Progenitor cell of endocrine pancreas (in vitro differentiated cells): ENCODE results near the gene NDUFA3. TPM values are rescaled to one million over a fixed set of nuclear protein-coding genes. Genes with fewer than 3 reads are reported as not detected.

Experiments
- DNase-seq: peaks from one replicate; pipeline ENCODE4 v3.0.0; 2021; ENCODE audit warnings: low spot score; ENCODE audit not compliant: unreplicated experiment
- H3K27ac Mint-ChIP-seq: 2 replicates; pipeline ENCODE4 v1.8.0; 2021; ENCODE audit warnings: mild to moderate bottlenecking, moderate library complexity, mixed read lengths
- H3K27me3 Mint-ChIP-seq: 2 replicates; pipeline ENCODE4 v1.8.0; 2021; ENCODE audit warnings: mixed read lengths
- H3K36me3 Mint-ChIP-seq: 2 replicates; pipeline ENCODE4 v1.8.0; 2022; ENCODE audit warnings: mixed read lengths; ENCODE audit not compliant: insufficient read depth
- H3K4me1 Mint-ChIP-seq: 2 replicates; pipeline ENCODE4 v1.8.0; 2021; ENCODE audit warnings: low read depth, mixed read lengths
- H3K4me3 Mint-ChIP-seq: 2 replicates; pipeline ENCODE4 v1.8.0; 2021; ENCODE audit warnings: low read depth, mild to moderate bottlenecking, moderate library complexity, mixed read lengths
- H3K9me3 Mint-ChIP-seq: 2 replicates; pipeline ENCODE4 v1.8.0; 2021; ENCODE audit warnings: low read depth, mixed read lengths
- CTCF ChIP-seq: fragments of 200-600 bp; sonication (generic); IDR thresholded peaks from one replicate; pipeline ENCODE4 v1.5.0; 2021; ENCODE audit warnings: antibody characterized with exemption, mild to moderate bottlenecking; ENCODE audit not compliant: unreplicated experiment
- total RNA-seq: library from RNA; stranded (reverse); gene quantifications from 2 replicates; pipeline ENCODE4 v1.2.1, GENCODE V29; 2021

Gene NDUFA3
- total RNA-seq, 1 donor from 2014 or later, result 162 TPM

- no peak for TF ChIP-seq CTCF
- H3K9me3 Mint-ChIP-seq, result no peaks in the 10 kb centered on the region
- DNase-seq, result no peak
- H3K27me3 Mint-ChIP-seq, result no peaks in the 10 kb centered on the region
- H3K4me3 Mint-ChIP-seq, result no peak overlapping the region
- no peaks in the 10 kb centered on the region for H3K4me1 Mint-ChIP-seq
- peaks cover 16% of the 10 kb centered on the region for H3K36me3 Mint-ChIP-seq
- no peak overlapping the region for H3K27ac Mint-ChIP-seq
Observed at GRCh38 chr19:54108496-54108895, 5.8 kb downstream of the NDUFA3 start.

- Mint-ChIP-seq H3K27me3 (no peaks in the 10 kb centered on the region), H3K4me3 (no peak overlapping the region), H3K9me3 (no peaks in the 10 kb centered on the region)
Observed at GRCh38 chr19:54109651-54110050, 7.0 kb downstream of the NDUFA3 start.

GRCh38 chr19:54114340-54115108, 11.9 kb downstream of the NDUFA3 start:
- peaks cover 18% of the 10 kb centered on the region for H3K4me1 Mint-ChIP-seq
- H3K27ac Mint-ChIP-seq, result peak overlapping the region; percentile 94
- DNase-seq, result no peak
- no peaks in the 10 kb centered on the region for H3K27me3 Mint-ChIP-seq
- TF ChIP-seq CTCF, result no peak
- H3K36me3 Mint-ChIP-seq, result peaks cover 12% of the 10 kb centered on the region
- peak overlapping the region; percentile 95 for H3K4me3 Mint-ChIP-seq
- H3K9me3 Mint-ChIP-seq, result no peaks in the 10 kb centered on the region

More at GRCh38 chr19:54109651-54110050, 7.0 kb downstream of the NDUFA3 start:
- DNase-seq, result no peak
- H3K27ac Mint-ChIP-seq, result no peak overlapping the region
- peaks cover 16% of the 10 kb centered on the region for H3K36me3 Mint-ChIP-seq
- peaks cover 7% of the 10 kb centered on the region for H3K4me1 Mint-ChIP-seq
- TF ChIP-seq CTCF, result no peak

- Mint-ChIP-seq H3K4me3 (peak within 1 kb of the TSS; percentile 95), H3K36me3 (peaks cover 13% of the 10 kb centered on the region), H3K27ac (peak within 1 kb of the TSS; percentile 94), H3K9me3 (no peaks in the 10 kb centered on the region), H3K27me3 (no peaks in the 10 kb centered on the region), H3K4me1 (peaks cover 18% of the 10 kb centered on the region)
- no peak for TF ChIP-seq CTCF
- peak; percentile 89 for DNase-seq
Observed at GRCh38 chr19:54115109-54116063, 12.7 kb downstream of the NDUFA3 start, which contains the start of the genes PRPF31 and TFPT. Gene PRPF31, plus strand, starts transcription at chr19:54115754. Its CDS starts 2,525 bp downstream, at chr19:54118279. Gene TFPT, minus strand, starts transcription at chr19:54115657. Its CDS starts 388 bp downstream, at chr19:54115269.

GRCh38 chr19:54121259-54121658, 18.6 kb downstream of the NDUFA3 start:
- no peak for TF ChIP-seq CTCF
- Mint-ChIP-seq H3K4me3 (no peak overlapping the region), H3K4me1 (peaks cover 3% of the 10 kb centered on the region), H3K27ac (no peak overlapping the region), H3K36me3 (peaks cover 12% of the 10 kb centered on the region), H3K9me3 (no peaks in the 10 kb centered on the region), H3K27me3 (no peaks in the 10 kb centered on the region)
- DNase-seq, result no peak
